Measurements from ENCODE around the gene GALNT5. TPM values are rescaled to one million over a fixed set of nuclear protein-coding genes. Genes with fewer than 3 reads are reported as not detected.
"Not testable (repeated sequence)": the region's sequence is repeated elsewhere in the genome, so short reads cannot be mapped to it uniquely, and the experiment has no call there.

Gene GALNT5
- total RNA-seq, 1 experiment from 2014 or later, result 0.08 TPM

- no peaks in the 10 kb centered on the region for H3K27me3 ChIP-seq (ENCODE audit: control insufficient read depth, insufficient read depth, low read length)
- no peaks in the 10 kb centered on the region for H3K36me3 ChIP-seq (ENCODE audit: control insufficient read depth, insufficient read depth, low read length)
- in situ Hi-C loops (cut with HindIII; ENCODE audit: low pct_unique_long_range_greater_than_20kb, low sequenced_read_pairs) (no loop called here), intact Hi-C loops (cut with micrococcal nuclease; ENCODE audit: unreplicated experiment) (no loop called here)
- ChIA-PET POLR2A (no interaction called here), CTCF (no interaction called here)
- ATAC-seq (no peak), DNase-seq (ENCODE audit: low read depth, low spot score) (no peak)
- H3K9me3 ChIP-seq (ENCODE audit: control insufficient read depth, insufficient read depth, low read depth, low read length), result no peaks in the 10 kb centered on the region
- H3K4me3 ChIP-seq (ENCODE audit: low read depth in 2 of 2, low read length in 2 of 2), result no peak overlapping the region
- H3K4me1 ChIP-seq (ENCODE audit: control insufficient read depth, insufficient read depth, low read length), result no peaks in the 10 kb centered on the region
- no TSS peak for BruUV-seq (replicated peaks)
- H3K27ac ChIP-seq (ENCODE audit: low read length), result no peak overlapping the region
- no peak for TF ChIP-seq CTCF (IDR thresholded peaks at IDR 0.05)
Measured at GRCh38 chr2:157269922-157270321, 12.4 kb downstream of the GALNT5 start.

- no TSS peak for BruUV-seq (replicated peaks)
- no peaks in the 10 kb centered on the region for H3K9me3 ChIP-seq (ENCODE audit: control insufficient read depth, insufficient read depth, low read depth, low read length)
- POLR2A ChIA-PET, result no interaction called here
- CTCF ChIA-PET, result no interaction called here
- no peaks in the 10 kb centered on the region for H3K27me3 ChIP-seq (ENCODE audit: control insufficient read depth, insufficient read depth, low read length)
- TF ChIP-seq CTCF (IDR thresholded peaks at IDR 0.05), result no peak
- TF ChIP-seq SIN3A (IDR thresholded peaks at IDR 0.05; ENCODE audit: borderline replicate concordance, insufficient read depth, low read depth, low read length), result no peak
- no peak for TF ChIP-seq POLR2AphosphoS5 (IDR thresholded peaks at IDR 0.05; ENCODE audit: low read depth, low read length)
- in situ Hi-C loops (cut with HindIII; ENCODE audit: low pct_unique_long_range_greater_than_20kb, low sequenced_read_pairs) (no loop called here), intact Hi-C loops (cut with micrococcal nuclease; ENCODE audit: unreplicated experiment) (no loop called here)
- no peaks in the 10 kb centered on the region for H3K4me1 ChIP-seq (ENCODE audit: control insufficient read depth, insufficient read depth, low read length)
- ATAC-seq (no peak), DNase-seq (ENCODE audit: low read depth, low spot score) (no peak)
- H3K36me3 ChIP-seq (ENCODE audit: control insufficient read depth, insufficient read depth, low read length), result no peaks in the 10 kb centered on the region
- H3K27ac ChIP-seq (ENCODE audit: low read length), result no peak overlapping the region
- H3K4me3 ChIP-seq (ENCODE audit: low read depth in 2 of 2, low read length in 2 of 2), result no peak overlapping the region
Measured at GRCh38 chr2:157271590-157272203, 14.2 kb downstream of the GALNT5 start.

- intact Hi-C loops (cut with micrococcal nuclease; ENCODE audit: unreplicated experiment), result not testable (repeated sequence)
Measured at GRCh38 chr2:157279311-157279710, 21.8 kb downstream of the GALNT5 start.

GRCh38 chr2:157281316-157281715, 23.8 kb downstream of the GALNT5 start:
- ATAC-seq (no peak), DNase-seq (ENCODE audit: low read depth, low spot score) (no peak)
- TF ChIP-seq TCF7L2 (IDR thresholded peaks at IDR 0.05; ENCODE audit: low read depth, low read length), result no peak
- no peak overlapping the region for H3K27ac ChIP-seq (ENCODE audit: low read length)
- no peaks in the 10 kb centered on the region for H3K9me3 ChIP-seq (ENCODE audit: control insufficient read depth, insufficient read depth, low read depth, low read length)
- intact Hi-C loops (cut with micrococcal nuclease; ENCODE audit: unreplicated experiment) (no loop called here), in situ Hi-C loops (cut with HindIII; ENCODE audit: low pct_unique_long_range_greater_than_20kb, low sequenced_read_pairs) (no loop called here)
- BruUV-seq (replicated peaks), result no TSS peak
- ChIA-PET POLR2A (no interaction called here), CTCF (no interaction called here)
- H3K36me3 ChIP-seq (ENCODE audit: control insufficient read depth, insufficient read depth, low read length), result no peaks in the 10 kb centered on the region
- H3K27me3 ChIP-seq (ENCODE audit: control insufficient read depth, insufficient read depth, low read length), result no peaks in the 10 kb centered on the region
- no peak overlapping the region for H3K4me3 ChIP-seq (ENCODE audit: low read depth in 2 of 2, low read length in 2 of 2)
- no peaks in the 10 kb centered on the region for H3K4me1 ChIP-seq (ENCODE audit: control insufficient read depth, insufficient read depth, low read length)

More at GRCh38 chr2:157279311-157279710, 21.8 kb downstream of the GALNT5 start:
- DNase-seq (ENCODE audit: low read depth, low spot score); H3K27me3 ChIP-seq (ENCODE audit: control insufficient read depth, insufficient read depth, low read length); CTCF ChIA-PET; H3K4me3 ChIP-seq (ENCODE audit: low read depth in 2 of 2, low read length in 2 of 2); ATAC-seq; in situ Hi-C loops (cut with HindIII; ENCODE audit: low pct_unique_long_range_greater_than_20kb, low sequenced_read_pairs); H3K4me1 ChIP-seq (ENCODE audit: control insufficient read depth, insufficient read depth, low read length); H3K36me3 ChIP-seq (ENCODE audit: control insufficient read depth, insufficient read depth, low read length); POLR2A ChIA-PET; BruUV-seq (replicated peaks); H3K9me3 ChIP-seq (ENCODE audit: control insufficient read depth, insufficient read depth, low read depth, low read length); H3K27ac ChIP-seq (ENCODE audit: low read length): not testable (repeated sequence)

Data from Panc1 (cell line).